Testis (tissue), 3 donors: Measurements from ENCODE around the gene CTNNA1. TPM values are rescaled to one million over a fixed set of nuclear protein-coding genes. Genes with fewer than 3 reads are reported as not detected.

Source experiments
- DNase-seq: peaks from one replicate; pipeline ENCODE4 v3.0.0-alpha.2; 2019
- H3K27ac ChIP-seq, 2 donors: fragments of 200-600 bp; sonication (generic); one replicate each; pipeline ENCODE4 v1.5.1; 2019
- H3K27me3 ChIP-seq: fragments of 200-600 bp; sonication (generic); one replicate; pipeline ENCODE4 v1.5.1; 2019
- H3K36me3 ChIP-seq: fragments of 200-600 bp; sonication (generic); one replicate; pipeline ENCODE4 v1.5.1; 2017; ENCODE audit warnings: low read depth; ENCODE audit errors: missing control alignments
- H3K4me1 ChIP-seq: fragments of 200-600 bp; sonication (generic); one replicate; pipeline ENCODE4 v1.5.1; 2019
- H3K4me3 ChIP-seq, 2 donors: fragments of 200-600 bp; sonication (generic); one replicate each; pipeline ENCODE4 v1.5.1; 2017 to 2019
- H3K9me3 ChIP-seq: fragments of 200-600 bp; sonication (generic); one replicate; pipeline ENCODE4 v1.5.1; 2017
- POLR2A ChIP-seq: fragments of 450-650 bp; IDR thresholded peaks from one replicate; pipeline ENCODE4 v1.6.1; 2017; ENCODE audit warnings: antibody characterized with exemption, mild to moderate bottlenecking, moderate library complexity
- WGBS, 2 donors: methylation state at CpG; one replicate each; pipeline ENCODE4 v1.1.5; 2018; 5-methylcytosine and 5-hydroxymethylcytosine counted together
- intact Hi-C: fragments of 100-400 bp; cut with DNase I; formaldehyde crosslinking; loops from one replicate; pipeline ENCODE4 v1.15.1; 2023; ENCODE audit warnings: low total_unique reads
- polyA plus RNA-seq: library from polyadenylated mRNA; stranded (reverse); fragments of 350-450 nt; fragmentation: Illumina TruSeq; extraction: RNeasy Lipid Tissue Mini Kit (QIAGEN cat#74804); gene quantifications from one replicate; pipeline ENCODE4 v1.2.3, GENCODE V29; 2014; ENCODE audit warnings: low read depth, low replicate concordance; ENCODE audit not compliant: insufficient read depth
- total RNA-seq, 2 donors: library from RNA; depleted of rRNA; stranded (reverse); fragments of >200 nt; gene quantifications; one replicate each; pipeline ENCODE4 v1.2.3, GENCODE V29; 2016
- TF ChIP-seq, protein P1 (sequence below), 3 experiments: fragments of 450-650 bp in 2 of 3; fragments of 200-600 bp in 1 of 3; sonication (generic) in 1 of 3; IDR thresholded peaks; one replicate each; pipeline ENCODE4 v1.5.1; 2016 to 2019; ENCODE audit warnings: antibody characterized with exemption in 3 of 3, mild to moderate bottlenecking in 2 of 3, moderate library complexity in 1 of 3

CTNNA1 gene
- total and polyA plus RNA-seq, 3 donors from 2014 or later = 107 to 154 (median 135) TPM

GRCh38 chr5:138944527-138945322, 191.5 kb downstream of the CTNNA1 start:
- Histone ChIP-seq H3K27ac (no peak overlapping the region), H3K36me3 (no peaks in the 10 kb centered on the region), H3K4me1 (peaks cover 16% of the 10 kb centered on the region), H3K9me3 (no peaks in the 10 kb centered on the region), H3K4me3 (no peak overlapping the region), H3K27me3 (no peaks in the 10 kb centered on the region)
- 87 to 90% methylated on average over 15 to 23 of the region's 23 CpGs for WGBS, 2 donors
- intact Hi-C loops = no loop called here
- DNase-seq = no peak
- TF ChIP-seq, protein P1, sequence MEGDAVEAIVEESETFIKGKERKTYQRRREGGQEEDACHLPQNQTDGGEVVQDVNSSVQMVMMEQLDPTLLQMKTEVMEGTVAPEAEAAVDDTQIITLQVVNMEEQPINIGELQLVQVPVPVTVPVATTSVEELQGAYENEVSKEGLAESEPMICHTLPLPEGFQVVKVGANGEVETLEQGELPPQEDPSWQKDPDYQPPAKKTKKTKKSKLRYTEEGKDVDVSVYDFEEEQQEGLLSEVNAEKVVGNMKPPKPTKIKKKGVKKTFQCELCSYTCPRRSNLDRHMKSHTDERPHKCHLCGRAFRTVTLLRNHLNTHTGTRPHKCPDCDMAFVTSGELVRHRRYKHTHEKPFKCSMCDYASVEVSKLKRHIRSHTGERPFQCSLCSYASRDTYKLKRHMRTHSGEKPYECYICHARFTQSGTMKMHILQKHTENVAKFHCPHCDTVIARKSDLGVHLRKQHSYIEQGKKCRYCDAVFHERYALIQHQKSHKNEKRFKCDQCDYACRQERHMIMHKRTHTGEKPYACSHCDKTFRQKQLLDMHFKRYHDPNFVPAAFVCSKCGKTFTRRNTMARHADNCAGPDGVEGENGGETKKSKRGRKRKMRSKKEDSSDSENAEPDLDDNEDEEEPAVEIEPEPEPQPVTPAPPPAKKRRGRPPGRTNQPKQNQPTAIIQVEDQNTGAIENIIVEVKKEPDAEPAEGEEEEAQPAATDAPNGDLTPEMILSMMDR (IDR thresholded peaks at IDR 0.05) = no peak
- no peak for TF ChIP-seq POLR2A

GRCh38 chr5:138945421-138946240, 192.4 kb downstream of the CTNNA1 start:
- Histone ChIP-seq H3K36me3 (no peaks in the 10 kb centered on the region), H3K27me3 (no peaks in the 10 kb centered on the region), H3K4me1 (peaks cover 24% of the 10 kb centered on the region), H3K27ac (no peak overlapping the region), H3K4me3 (no peak overlapping the region), H3K9me3 (no peaks in the 10 kb centered on the region)
- no peak for TF ChIP-seq POLR2A
- TF ChIP-seq, protein P1 (IDR thresholded peaks at IDR 0.05) = no peak
- intact Hi-C loops = no loop called here
- DNase-seq = no peak
- WGBS, 2 donors = 91 to 94% methylated on average over 22 to 23 of the region's 23 CpGs

- Histone ChIP-seq H3K27me3 (no peaks in the 10 kb centered on the region), H3K9me3 (no peaks in the 10 kb centered on the region), H3K36me3 (no peaks in the 10 kb centered on the region), H3K4me1 (peaks cover 24% of the 10 kb centered on the region), H3K27ac (no peak overlapping the region), H3K4me3 (no peak overlapping the region)
- WGBS, 2 donors = 91 to 96% methylated on average over 6 to 7 of the region's 8 CpGs
- TF ChIP-seq POLR2A = no peak
- TF ChIP-seq, protein P1 (IDR thresholded peaks at IDR 0.05) = no peak
- DNase-seq = no peak
- intact Hi-C loops = no loop called here
Observed at GRCh38 chr5:138946241-138946623, 193.0 kb downstream of the CTNNA1 start.

GRCh38 chr5:138946831-138947560, 193.8 kb downstream of the CTNNA1 start:
- H3K36me3 ChIP-seq = no peaks in the 10 kb centered on the region
- H3K27me3 ChIP-seq = no peaks in the 10 kb centered on the region
- 92 to 95% methylated on average over 2 to 20 of the region's 20 CpGs for WGBS, 2 donors
- intact Hi-C loops = no loop called here
- H3K27ac ChIP-seq = no peak overlapping the region
- peaks cover 24% of the 10 kb centered on the region for H3K4me1 ChIP-seq
- no peak for DNase-seq
- TF ChIP-seq POLR2A = no peak
- TF ChIP-seq, protein P1 (IDR thresholded peaks at IDR 0.05) = no peak
- H3K4me3 ChIP-seq = no peak overlapping the region
- no peaks in the 10 kb centered on the region for H3K9me3 ChIP-seq
